HG03097 (cell line): Measurements from ENCODE around the gene SEPSECS.
"Not testable (repeated sequence)": the region's sequence is repeated elsewhere in the genome, so short reads cannot be mapped to it uniquely, and the experiment has no call there.

Experiments
- ATAC-seq: cut with Tn5 transposase; IDR thresholded peaks from one replicate; pipeline ENCODE4 v1.9.1; 2021; ENCODE audit not compliant: unreplicated experiment, low FRiP score

The SEPSECS gene

GRCh38 chr4:25089051-25089763 lies 71.0 kb downstream of the SEPSECS start:
- no peak for ATAC-seq

GRCh38 chr4:25088093-25088952 lies 71.9 kb downstream of the SEPSECS start:
- ATAC-seq, result no peak

GRCh38 chr4:25085671-25086070 lies 74.6 kb downstream of the SEPSECS start:
- no peak for ATAC-seq

GRCh38 chr4:25083441-25083840 lies 76.8 kb downstream of the SEPSECS start:
- not testable (repeated sequence) for ATAC-seq

- no peak for ATAC-seq
These were observed 78.3 kb downstream of the SEPSECS start for GRCh38 chr4:25081866-25082471.

GRCh38 chr4:25080571-25080970 lies 79.7 kb downstream of the SEPSECS start:
- ATAC-seq, result no peak

GRCh38 chr4:25078523-25078922 lies 81.7 kb downstream of the SEPSECS start:
- no peak for ATAC-seq

- ATAC-seq, result no peak
These were observed 83.4 kb downstream of the SEPSECS start for GRCh38 chr4:25076625-25077398.

- no peak for ATAC-seq
These were observed 84.4 kb downstream of the SEPSECS start for GRCh38 chr4:25075851-25076250.

GRCh38 chr4:25075129-25075528 lies 85.1 kb downstream of the SEPSECS start:
- ATAC-seq, result no peak

GRCh38 chr4:25070545-25070944 lies 89.7 kb downstream of the SEPSECS start:
- ATAC-seq, result no peak
